GM21825 (cell line): ENCODE data around the gene SLC35F1.

Experiments
- ATAC-seq: cut with Tn5 transposase; IDR thresholded peaks from one replicate; pipeline ENCODE4 v1.9.1; 2021; ENCODE audit warnings: mild to moderate bottlenecking, moderate library complexity; ENCODE audit not compliant: unreplicated experiment

Gene SLC35F1

GRCh38 chr6:118103381-118104146, 196.5 kb downstream of the SLC35F1 start:
- ATAC-seq: no peak

GRCh38 chr6:118122161-118122725, 215.2 kb downstream of the SLC35F1 start:
- no peak for ATAC-seq

- no peak for ATAC-seq
Measured at GRCh38 chr6:118122801-118123200, 215.7 kb downstream of the SLC35F1 start.

- no peak for ATAC-seq
Measured at GRCh38 chr6:118123503-118124037, 216.5 kb downstream of the SLC35F1 start.

- no peak for ATAC-seq
Measured at GRCh38 chr6:118124851-118125250, 217.8 kb downstream of the SLC35F1 start.

- ATAC-seq: no peak
Measured at GRCh38 chr6:118128755-118129154, 221.7 kb downstream of the SLC35F1 start.

GRCh38 chr6:118134206-118134605, 227.1 kb downstream of the SLC35F1 start:
- ATAC-seq: no peak

GRCh38 chr6:118134736-118135135, 227.7 kb downstream of the SLC35F1 start:
- no peak for ATAC-seq

GRCh38 chr6:118135371-118135770, 228.3 kb downstream of the SLC35F1 start:
- no peak for ATAC-seq

- ATAC-seq: no peak
Measured at GRCh38 chr6:118141211-118141610, 234.1 kb downstream of the SLC35F1 start.

GRCh38 chr6:118146584-118146983, 239.5 kb downstream of the SLC35F1 start:
- no peak for ATAC-seq

GRCh38 chr6:118147511-118147910, 240.4 kb downstream of the SLC35F1 start:
- no peak for ATAC-seq

GRCh38 chr6:118148561-118148960, 241.5 kb downstream of the SLC35F1 start:
- ATAC-seq: no peak

GRCh38 chr6:118152524-118152923, 245.5 kb downstream of the SLC35F1 start:
- no peak for ATAC-seq

GRCh38 chr6:118161343-118161742, 254.3 kb downstream of the SLC35F1 start:
- no peak for ATAC-seq

GRCh38 chr6:118163542-118163941, 256.5 kb downstream of the SLC35F1 start:
- no peak for ATAC-seq

- ATAC-seq: no peak
Measured at GRCh38 chr6:118165500-118165899, 258.4 kb downstream of the SLC35F1 start.

- ATAC-seq: no peak
Measured at GRCh38 chr6:118168421-118168820, 261.4 kb downstream of the SLC35F1 start.

- ATAC-seq: no peak
Measured at GRCh38 chr6:118171852-118172251, 264.8 kb downstream of the SLC35F1 start.

- no peak for ATAC-seq
Measured at GRCh38 chr6:118174071-118174470, 267.0 kb downstream of the SLC35F1 start.

GRCh38 chr6:118177720-118178119, 270.7 kb downstream of the SLC35F1 start:
- ATAC-seq: no peak

GRCh38 chr6:118179048-118179447, 272.0 kb downstream of the SLC35F1 start:
- ATAC-seq: no peak
